AG04450 (cell line): ENCODE data around the gene CENPO. TPM values are rescaled to one million over a fixed set of nuclear protein-coding genes. Genes with fewer than 3 reads are reported as not detected.

Source experiments
- CTCF ChIA-PET: fragments of 300-600, 350-600 bp; formaldehyde crosslinking; extraction: SDS; loops from one replicate; lab custom pipeline; 2022; ENCODE audit warnings: antibody characterized with exemption, inconsistent platforms; lab: Charles Lee
- POLR2A ChIA-PET: fragments of 350-600 bp; formaldehyde crosslinking; extraction: SDS; loops from one replicate; lab custom pipeline; 2021; ENCODE audit warnings: antibody characterized with exemption, inconsistent platforms; lab: Yijun Ruan, JAX
- DNase-seq: peaks from one replicate; pipeline ENCODE4 v3.0.0-alpha.2; 2011; ENCODE audit warnings: low read depth, low spot score
- H3K27ac ChIP-seq: one replicate; pipeline ENCODE4 v1.5.1; 2012; ENCODE audit warnings: low read depth, low read length, control low read depth
- H3K27me3 ChIP-seq: one replicate; pipeline ENCODE4 v1.6.0; 2012; ENCODE audit warnings: low read length; ENCODE audit not compliant: control insufficient read depth, insufficient read depth
- H3K4me3 ChIP-seq: 2 replicates; pipeline ENCODE4 v1.5.1; 2011; ENCODE audit warnings: mild to moderate bottlenecking, low read depth, low read length, control low read depth
- H3K9me3 ChIP-seq: 2 replicates; pipeline ENCODE4 v1.5.1; 2012; ENCODE audit warnings: low read length; ENCODE audit not compliant: control insufficient read depth, insufficient read depth
- polyA plus RNA-seq: library from polyadenylated mRNA; depleted of rRNA; stranded (reverse); fragments of >200 nt; gene quantifications from 2 replicates; pipeline ENCODE4 v1.2.3, GENCODE V29; 2011
- TF ChIP-seq, protein P1 (sequence below): IDR thresholded peaks from 2 replicates; pipeline ENCODE4 v1.5.1; 2011; ENCODE audit warnings: low read depth, low read length, control low read depth, inconsistent platforms

Gene CENPO
- polyA plus RNA-seq, 1 experiment: 15.7 TPM

DNA sequence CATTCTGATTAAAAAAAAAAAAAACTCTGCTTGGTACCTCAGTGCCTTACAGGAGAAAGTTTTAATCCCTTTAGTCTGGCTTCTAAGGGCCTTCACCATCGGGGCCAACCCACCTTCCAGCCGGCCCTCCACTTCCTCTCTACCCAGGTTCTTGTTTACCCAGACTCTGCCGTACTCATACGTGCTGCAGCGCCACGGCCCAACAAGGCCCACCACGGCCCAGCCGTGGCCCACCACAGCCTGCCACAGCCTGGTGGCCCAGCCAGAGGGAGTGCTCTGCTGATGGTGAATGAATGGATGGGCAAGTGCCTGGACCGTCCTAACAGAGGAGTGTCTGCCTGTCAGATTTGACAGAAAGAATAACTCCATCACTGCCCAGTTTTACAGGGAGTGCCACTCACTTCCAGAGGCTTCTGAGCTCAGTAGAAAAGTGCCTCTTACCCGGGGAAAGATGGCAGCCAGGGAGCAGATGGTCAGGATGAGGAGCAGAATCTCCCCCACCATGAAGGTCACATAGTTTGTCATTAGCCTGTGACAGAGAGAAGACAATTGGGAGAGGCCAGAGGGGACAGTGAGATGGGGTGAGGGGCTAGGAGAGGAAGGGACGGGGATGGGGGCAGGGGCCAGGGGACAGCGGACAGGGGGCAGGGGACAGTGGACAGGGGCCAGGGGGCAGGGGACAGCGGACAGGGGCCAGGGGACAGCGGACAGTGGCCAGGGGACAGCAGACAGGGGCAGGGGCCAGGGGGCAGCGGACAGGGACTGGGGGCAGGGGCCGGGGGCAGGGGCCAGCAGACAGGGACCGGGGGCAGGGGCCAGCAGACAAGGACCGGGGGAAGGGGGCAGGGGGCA lies 38.2 kb downstream of the CENPO start:
- no peaks in the 10 kb centered on the region for H3K27me3 ChIP-seq
- no peak overlapping the region for H3K27ac ChIP-seq
- CTCF ChIA-PET: interaction anchor here (6.2 kb wide), 1 partner anchor 422 kb away, joined by 145 read pairs; no protein-coding TSS in a partner anchor
- DNase-seq: no peak
- TF ChIP-seq, protein P1, sequence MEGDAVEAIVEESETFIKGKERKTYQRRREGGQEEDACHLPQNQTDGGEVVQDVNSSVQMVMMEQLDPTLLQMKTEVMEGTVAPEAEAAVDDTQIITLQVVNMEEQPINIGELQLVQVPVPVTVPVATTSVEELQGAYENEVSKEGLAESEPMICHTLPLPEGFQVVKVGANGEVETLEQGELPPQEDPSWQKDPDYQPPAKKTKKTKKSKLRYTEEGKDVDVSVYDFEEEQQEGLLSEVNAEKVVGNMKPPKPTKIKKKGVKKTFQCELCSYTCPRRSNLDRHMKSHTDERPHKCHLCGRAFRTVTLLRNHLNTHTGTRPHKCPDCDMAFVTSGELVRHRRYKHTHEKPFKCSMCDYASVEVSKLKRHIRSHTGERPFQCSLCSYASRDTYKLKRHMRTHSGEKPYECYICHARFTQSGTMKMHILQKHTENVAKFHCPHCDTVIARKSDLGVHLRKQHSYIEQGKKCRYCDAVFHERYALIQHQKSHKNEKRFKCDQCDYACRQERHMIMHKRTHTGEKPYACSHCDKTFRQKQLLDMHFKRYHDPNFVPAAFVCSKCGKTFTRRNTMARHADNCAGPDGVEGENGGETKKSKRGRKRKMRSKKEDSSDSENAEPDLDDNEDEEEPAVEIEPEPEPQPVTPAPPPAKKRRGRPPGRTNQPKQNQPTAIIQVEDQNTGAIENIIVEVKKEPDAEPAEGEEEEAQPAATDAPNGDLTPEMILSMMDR: no peak
- no peak overlapping the region for H3K4me3 ChIP-seq
- POLR2A ChIA-PET: no interaction called here
- H3K9me3 ChIP-seq: no peaks in the 10 kb centered on the region; the same call in 1 of the 2 replicates

DNA sequence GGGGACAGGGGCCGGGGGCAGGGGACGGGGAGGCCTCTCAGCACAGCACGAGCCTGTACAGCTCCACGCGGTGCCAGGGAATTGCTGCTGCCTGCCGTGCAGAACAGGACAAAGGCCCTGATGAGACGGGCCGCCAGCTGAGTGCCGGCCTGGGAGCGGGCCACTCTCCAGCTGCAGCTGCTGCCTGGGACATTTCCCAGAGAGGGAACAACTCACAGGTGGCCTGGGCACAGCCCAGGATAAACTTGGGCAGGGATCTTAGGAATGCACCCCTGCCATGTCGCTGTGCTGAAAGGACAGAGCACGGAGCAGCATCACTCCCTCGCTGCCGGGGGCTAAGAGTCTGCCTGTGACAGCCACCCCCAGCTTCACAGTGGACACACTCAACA lies 38.8 kb downstream of the CENPO start:
- Histone ChIP-seq H3K27ac (no peak overlapping the region), H3K4me3 (no peak overlapping the region), H3K9me3 (no peaks in the 10 kb centered on the region; the same call in 1 of the 2 replicates), H3K27me3 (no peaks in the 10 kb centered on the region)
- POLR2A ChIA-PET: no interaction called here
- TF ChIP-seq, protein P1: no peak
- CTCF ChIA-PET: no interaction called here
- DNase-seq: no peak

DNA sequence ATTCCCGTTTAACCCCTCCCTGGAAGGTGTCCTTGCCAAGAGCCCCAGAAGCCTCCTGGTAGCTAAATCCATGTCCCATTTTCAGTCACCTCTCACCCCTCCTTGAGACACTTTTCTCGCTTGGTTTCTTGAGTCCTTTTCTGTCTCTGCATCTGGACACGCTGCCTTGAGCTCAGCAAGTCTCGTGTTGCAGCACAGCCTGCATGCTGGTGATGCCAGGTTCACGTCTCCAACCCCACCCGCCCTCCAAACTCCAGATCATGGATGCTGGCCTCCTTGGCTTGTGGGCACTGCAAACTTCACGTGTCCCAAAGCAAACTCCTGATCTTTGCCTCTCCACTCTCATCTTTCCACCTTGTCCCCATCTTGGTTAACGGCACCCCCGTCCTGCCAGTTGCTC lies 39.3 kb downstream of the CENPO start:
- Histone ChIP-seq H3K4me3 (no peak overlapping the region), H3K27me3 (no peaks in the 10 kb centered on the region), H3K9me3 (no peaks in the 10 kb centered on the region; the same call in 1 of the 2 replicates), H3K27ac (no peak overlapping the region)
- TF ChIP-seq, protein P1: no peak
- no peak for DNase-seq
- POLR2A ChIA-PET: no interaction called here
- CTCF ChIA-PET: no interaction called here

DNA sequence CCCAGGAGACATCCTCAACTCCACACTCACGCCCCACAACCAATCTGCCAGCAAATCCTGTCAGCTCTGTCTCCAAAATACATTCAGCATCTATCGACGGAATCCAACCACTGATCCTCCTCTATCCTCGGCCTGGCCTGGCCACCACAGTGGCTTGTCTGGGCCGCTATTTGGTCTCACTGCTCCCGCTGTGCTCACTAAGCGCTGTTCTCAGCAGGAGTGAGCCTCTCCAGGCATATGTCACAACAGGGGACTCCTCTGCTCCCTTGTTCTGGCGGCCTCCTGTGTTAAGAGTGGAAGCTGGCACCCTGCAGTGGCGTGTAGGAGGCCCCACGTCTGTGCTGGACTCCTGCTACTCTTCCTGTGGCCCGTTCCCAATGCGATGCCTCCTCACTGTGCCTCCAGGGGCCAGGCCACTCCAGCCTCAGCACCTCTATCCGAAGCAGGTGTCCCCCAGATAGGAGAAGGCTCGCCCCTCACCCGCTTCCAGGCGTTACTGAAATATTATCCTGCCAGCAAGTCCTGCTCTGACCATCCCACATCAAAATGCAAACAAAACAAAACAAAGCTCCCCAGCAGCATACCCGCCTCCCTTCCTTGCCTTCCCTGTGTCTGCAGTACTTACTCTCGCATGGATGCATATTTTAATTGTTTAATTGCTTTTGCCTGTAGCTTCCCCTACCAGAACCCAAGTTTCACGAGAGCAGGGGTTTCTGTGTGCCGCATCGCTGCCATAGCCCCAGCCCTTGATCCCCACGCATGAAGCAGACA lies 39.9 kb downstream of the CENPO start:
- no peak overlapping the region for H3K27ac ChIP-seq
- no peak overlapping the region for H3K4me3 ChIP-seq
- TF ChIP-seq, protein P1: no peak
- H3K9me3 ChIP-seq: no peaks in the 10 kb centered on the region
- ChIA-PET POLR2A (no interaction called here), CTCF (no interaction called here)
- DNase-seq: no peak
- H3K27me3 ChIP-seq: no peaks in the 10 kb centered on the region
